HCT116 (cell line): Measurements from ENCODE around the gene C1orf52. TPM values are rescaled to one million over a fixed set of nuclear protein-coding genes. Genes with fewer than 3 reads are reported as not detected.

Experiments used
- ATAC-seq: fragments of 200-7000 bp; cut with Tn5 transposase; 2 replicates; pipeline ENCODE4 v1.9.1; 2020; ENCODE audit warnings: mild to moderate bottlenecking, moderate library complexity
- BruUV-seq: library from RNA; stranded (reverse); fragments of 400-500 nt; replicated peaks from 2 replicates; lab custom pipeline; 2021; lab: Mats Ljungman, UMichigan
- CTCF ChIA-PET: fragments of 300-600 bp; sonication (Branson Sonifier 250); formaldehyde crosslinking; loops from one replicate; lab custom pipeline; 2021; ENCODE audit warnings: antibody characterized with exemption; lab: Charles Lee
- POLR2A ChIA-PET: fragments of 300-600, 350-600 bp; sonication (Branson Sonifier 250); formaldehyde crosslinking; loops from one replicate; lab custom pipeline; 2021; ENCODE audit warnings: antibody characterized with exemption; lab: Charles Lee
- RAD21 ChIA-PET, 2 experiments: fragments of 300-600 bp; sonication (Branson Sonifier 250); formaldehyde crosslinking; loops; one replicate each; lab custom pipeline; 2023; ENCODE audit warnings: low total read pairs in 2 of 2; ENCODE audit not compliant: uncharacterized antibody in 2 of 2, unreplicated experiment in 2 of 2, low non-redundant PET in 1 of 2; lab: Charles Lee
- DNase-seq: peaks from one replicate; pipeline ENCODE4 v3.0.0-alpha.2; 2010; ENCODE audit warnings: low read depth, low spot score
- H2AFZ ChIP-seq: fragments of 200-600 bp; shearing (Covaris generic), sonication (generic); 2 replicates; pipeline ENCODE4 v1.6.1; 2017; ENCODE audit warnings: low read depth, mixed run types, mixed read lengths, antibody characterized with exemption, low read length; ENCODE audit not compliant: poor library complexity, severe bottlenecking
- H3K27ac ChIP-seq: 2 replicates; pipeline ENCODE4 v1.5.1; 2012; ENCODE audit warnings: low read depth, low read length
- H3K27me3 ChIP-seq: fragments of 200-600 bp; sonication (generic); 2 replicates; pipeline ENCODE4 v1.6.1; 2016; ENCODE audit warnings: mixed run types, low read length, mixed read lengths; ENCODE audit not compliant: insufficient read depth
- H3K36me3 ChIP-seq, 2 experiments: fragments of 200-500 bp in 1 of 2; fragments of 200-600 bp in 1 of 2; sonication (Bioruptor generic) in 1 of 2; sonication (generic) in 1 of 2; 2 replicates each; pipeline versions ENCODE4 v1.5.1 to v1.6.1; 2014 to 2016; ENCODE audit warnings: low read length in 2 of 2, inconsistent platforms in 1 of 2, mixed read lengths in 1 of 2, mixed run types in 1 of 2; ENCODE audit not compliant: insufficient read depth in 2 of 2, control insufficient read depth in 1 of 2
- H3K4me1 ChIP-seq, 2 experiments: fragments of 200-600 bp in 1 of 2; sonication (generic) in 1 of 2; 2 replicates each; pipeline versions ENCODE4 v1.5.1 to v1.6.1; 2012 to 2017; ENCODE audit warnings: low read length in 2 of 2, inconsistent platforms in 1 of 2, mild to moderate bottlenecking in 1 of 2, mixed read lengths in 1 of 2, mixed run types in 1 of 2, moderate library complexity in 1 of 2; ENCODE audit not compliant: insufficient read depth in 2 of 2, control insufficient read depth in 1 of 2
- H3K4me2 ChIP-seq: fragments of 200-600 bp; sonication (generic); 2 replicates; pipeline ENCODE4 v1.6.1; 2017; ENCODE audit warnings: mixed run types, low read length, mixed read lengths
- H3K4me3 ChIP-seq, 2 experiments: fragments of 200-600 bp in 1 of 2; sonication (generic) in 1 of 2; replicated peaks in 1 of 2; 2 replicates each; pipeline ENCODE4 v1.5.1; 2011 to 2016; ENCODE audit warnings: low read length in 2 of 2, control low read depth in 1 of 2, low read depth in 1 of 2, mild to moderate bottlenecking in 1 of 2, mixed read lengths in 1 of 2, mixed run types in 1 of 2
- H3K79me2 ChIP-seq: fragments of 200-600 bp; sonication (generic); 2 replicates; pipeline ENCODE4 v1.6.1; 2017; ENCODE audit warnings: mild to moderate bottlenecking, mixed run types, low read length, moderate library complexity, mixed read lengths; ENCODE audit not compliant: insufficient read depth
- H3K9ac ChIP-seq: fragments of 200-600 bp; sonication (generic); 2 replicates; pipeline ENCODE4 v1.6.1; 2016; ENCODE audit warnings: low read length, mixed read lengths
- H3K9me2 ChIP-seq: fragments of 200-600 bp; sonication (generic), shearing (Covaris generic); 2 replicates; pipeline ENCODE4 v1.6.1; 2017; ENCODE audit warnings: mixed run types, mild to moderate bottlenecking, moderate library complexity; ENCODE audit not compliant: insufficient read depth
- H3K9me3 ChIP-seq, 2 experiments: fragments of 200-500 bp in 1 of 2; fragments of 200-600 bp in 1 of 2; sonication (Bioruptor generic) in 1 of 2; sonication (generic) in 1 of 2; 2 replicates each; pipeline ENCODE4 v1.6.1; 2014 to 2017; ENCODE audit warnings: low read length in 2 of 2, mixed read lengths in 2 of 2, inconsistent platforms in 1 of 2, low read depth in 1 of 2, mild to moderate bottlenecking in 1 of 2, mixed run types in 1 of 2, moderate library complexity in 1 of 2; ENCODE audit not compliant: control insufficient read depth in 1 of 2, insufficient read depth in 1 of 2
- H4K20me1 ChIP-seq: fragments of 200-600 bp; sonication (generic), shearing (Covaris generic); 2 replicates; pipeline ENCODE4 v1.6.1; 2017; ENCODE audit warnings: mixed run types, mild to moderate bottlenecking, moderate library complexity; ENCODE audit not compliant: insufficient read depth
- CBX3 ChIP-seq: IDR thresholded peaks from 2 replicates; pipeline ENCODE4 v1.6.1; 2012; ENCODE audit warnings: low read depth
- CEBPB ChIP-seq: IDR thresholded peaks from 2 replicates; pipeline ENCODE4 v1.6.1; 2012; ENCODE audit warnings: low read depth
- ELF1 ChIP-seq: IDR thresholded peaks from 2 replicates; pipeline ENCODE4 v1.6.1; 2012; ENCODE audit warnings: low read depth, borderline replicate concordance
- EZH2 ChIP-seq: fragments of 200-600 bp; sonication (generic); IDR thresholded peaks from 2 replicates; pipeline ENCODE4 v1.6.1; 2017; ENCODE audit warnings: antibody characterized with exemption, mixed run types
- FOSL1 ChIP-seq: IDR thresholded peaks from 2 replicates; pipeline ENCODE4 v1.6.1; 2012; ENCODE audit warnings: low read depth
- JUND ChIP-seq: IDR thresholded peaks from 2 replicates; pipeline ENCODE4 v1.6.1; 2012
- POLR2A ChIP-seq: IDR thresholded peaks from 2 replicates; pipeline ENCODE4 v1.7.0; 2011; ENCODE audit warnings: borderline replicate concordance; ENCODE audit not compliant: insufficient read depth, insufficient read length; ENCODE audit errors: extremely low read depth
- RAD21 ChIP-seq: IDR thresholded peaks from 2 replicates; pipeline ENCODE4 v1.6.1; 2012; ENCODE audit warnings: low read depth, mild to moderate bottlenecking
- SIN3A ChIP-seq: IDR thresholded peaks from 2 replicates; pipeline ENCODE4 v1.6.1; 2012; ENCODE audit warnings: low read depth
- SRF ChIP-seq: IDR thresholded peaks from 2 replicates; pipeline ENCODE4 v1.6.1; 2012; ENCODE audit warnings: low read depth
- TCF7L2 ChIP-seq: IDR thresholded peaks from 2 replicates; pipeline ENCODE4 v1.7.0; 2011; ENCODE audit warnings: borderline replicate concordance, inconsistent platforms; ENCODE audit not compliant: insufficient read depth, insufficient read length; ENCODE audit errors: extremely low read depth
- YY1 ChIP-seq: IDR thresholded peaks from 2 replicates; pipeline ENCODE4 v1.6.1; 2011; ENCODE audit warnings: low read length, low read depth, moderate library complexity, mild to moderate bottlenecking; ENCODE audit not compliant: insufficient replicate concordance; ENCODE audit errors: extremely low read depth
- ZFX ChIP-seq: fragments of 450-650 bp; IDR thresholded peaks from 2 replicates; pipeline ENCODE4 v1.6.1; 2017
- ZNF274 ChIP-seq: fragments of 200-500 bp; sonication (Bioruptor generic); IDR thresholded peaks from 2 replicates; pipeline ENCODE4 v1.6.1; 2014; ENCODE audit warnings: mild to moderate bottlenecking, low read depth, low read length, inconsistent platforms
- intact Hi-C: fragments of 100-400 bp; cut with micrococcal nuclease; formaldehyde crosslinking; loops from 2 replicates; pipeline ENCODE4 v1.10.0; 2022
- total RNA-seq: library from RNA; stranded (reverse); gene quantifications from one replicate; pipeline ENCODE4 v1.2.1, GENCODE V29; 2021; ENCODE audit not compliant: unreplicated experiment
- TF ChIP-seq, protein P1 (sequence below): IDR thresholded peaks from 2 replicates; pipeline ENCODE4 v1.6.1; 2012
- TF ChIP-seq, protein P2 (sequence below), 3 experiments: fragments of 200-600 bp in 1 of 3; sonication (generic) in 1 of 3; IDR thresholded peaks in 2 of 3; conservative IDR thresholded peaks in 1 of 3; 2 replicates each; pipeline ENCODE4 v1.5.1; 2012 to 2017; ENCODE audit warnings: low read depth in 2 of 3, low read length in 2 of 3, antibody characterized with exemption in 1 of 3, borderline replicate concordance in 1 of 3, control low read depth in 1 of 3, mild to moderate bottlenecking in 1 of 3, mixed read lengths in 1 of 3, mixed run types in 1 of 3, moderate library complexity in 1 of 3; ENCODE audit not compliant: insufficient read depth in 1 of 3
- TF ChIP-seq, protein P3 (sequence below): IDR thresholded peaks from 2 replicates; pipeline ENCODE4 v1.6.1; 2012

The C1orf52 gene
- total RNA-seq, 1 experiment from 2014 or later = 23.3 TPM

DNA sequence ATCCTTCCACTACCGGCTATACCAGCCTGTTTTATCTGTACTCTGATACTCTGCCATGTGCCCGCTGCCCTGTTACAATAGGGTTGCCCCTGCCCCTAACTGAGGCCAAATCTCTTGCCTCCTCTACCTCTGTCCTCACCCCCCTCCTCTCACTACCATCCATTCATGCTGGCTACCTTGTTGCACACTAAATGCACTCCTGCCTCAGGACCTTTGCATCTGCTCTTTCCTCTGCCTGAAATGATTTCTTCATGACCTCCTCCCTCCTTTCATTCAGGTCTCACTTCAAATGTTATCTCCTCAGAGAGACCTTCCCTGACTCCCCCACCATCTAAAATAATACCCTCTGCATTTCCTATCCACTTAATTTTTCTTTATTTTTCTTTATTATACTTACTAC lies 51.0 kb downstream of the C1orf52 start:
- Histone ChIP-seq H3K79me2 (no peaks in the 10 kb centered on the region), H4K20me1 (no peaks in the 10 kb centered on the region), H3K9me3 (no peaks in the 10 kb centered on the region), H3K4me2 (no peak overlapping the region), H3K27me3 (no peaks in the 10 kb centered on the region), H2AFZ (no peak overlapping the region), H3K4me3 (no peak overlapping the region), H3K4me1 (no peaks in the 10 kb centered on the region), H3K36me3 (no peaks in the 10 kb centered on the region), H3K9ac (no peak overlapping the region), H3K9me2 (no peaks in the 10 kb centered on the region), H3K27ac (no peak overlapping the region)
- DNase-seq (no peak), ATAC-seq (no peak)
- no peak for TF ChIP-seq RAD21
- TF ChIP-seq ZFX = no peak
- TF ChIP-seq EZH2 = no peak
- TF ChIP-seq, protein P1, sequence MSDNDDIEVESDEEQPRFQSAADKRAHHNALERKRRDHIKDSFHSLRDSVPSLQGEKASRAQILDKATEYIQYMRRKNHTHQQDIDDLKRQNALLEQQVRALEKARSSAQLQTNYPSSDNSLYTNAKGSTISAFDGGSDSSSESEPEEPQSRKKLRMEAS = no peak
- TF ChIP-seq TCF7L2 = no peak
- TF ChIP-seq ZNF274 = no peak
- TF ChIP-seq CBX3 = no peak
- POLR2A ChIA-PET = no interaction called here
- CTCF ChIA-PET = no interaction called here
- RAD21 ChIA-PET = no interaction called here
- no TSS peak for BruUV-seq
- intact Hi-C loops = no loop called here

DNA sequence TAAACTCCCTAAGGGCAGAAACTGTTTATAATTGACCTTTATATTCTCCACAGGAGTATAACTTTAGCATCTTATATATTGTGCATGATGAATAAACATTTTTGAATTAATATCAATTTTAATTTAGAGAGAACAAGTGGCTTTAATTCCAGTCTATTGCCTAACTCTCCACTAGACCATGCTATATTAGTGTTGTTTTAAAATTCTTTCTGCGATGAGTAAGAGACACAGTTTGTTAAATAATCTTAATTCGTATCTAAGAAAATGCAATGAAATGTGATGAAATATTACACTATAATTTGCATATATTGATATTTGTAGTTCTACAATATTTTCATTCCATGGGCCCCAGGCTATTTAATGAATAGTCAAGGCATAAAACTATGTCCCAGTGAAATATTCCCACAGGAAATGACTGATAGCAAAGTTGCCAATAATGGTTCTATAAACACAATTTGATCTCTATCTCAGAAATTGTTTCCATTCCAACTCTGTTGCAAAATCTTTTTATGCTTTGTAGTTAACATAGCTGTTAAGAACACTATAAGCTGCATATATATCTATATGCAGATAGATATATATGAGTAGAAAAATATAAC lies 55.8 kb downstream of the C1orf52 start:
- H3K9ac ChIP-seq = no peak overlapping the region
- ChIA-PET RAD21 (no interaction called here), CTCF (no interaction called here), POLR2A (no interaction called here)
- no peak overlapping the region for H2AFZ ChIP-seq
- DNase-seq (no peak), ATAC-seq (no peak)
- no peaks in the 10 kb centered on the region for H3K9me2 ChIP-seq
- intact Hi-C loops = loop anchor here (2.0 kb wide), 1 partner anchor 19 kb away; no protein-coding TSS in a partner anchor
- no peak overlapping the region for H3K4me3 ChIP-seq
- no TSS peak for BruUV-seq
- H3K4me1 ChIP-seq = peaks cover 6 to 16% of the 10 kb centered on the region in 2 experiments
- H3K4me2 ChIP-seq = no peak overlapping the region
- no peaks in the 10 kb centered on the region for H3K36me3 ChIP-seq
- H3K79me2 ChIP-seq = no peaks in the 10 kb centered on the region; the same call in 1 of the 2 replicates
- H3K9me3 ChIP-seq = no peaks in the 10 kb centered on the region
- H4K20me1 ChIP-seq = no peaks in the 10 kb centered on the region
- no peaks in the 10 kb centered on the region for H3K27me3 ChIP-seq
- H3K27ac ChIP-seq = no peak overlapping the region
- TF ChIP-seq FOSL1 (no peak), EZH2 (no peak), SIN3A (no peak), POLR2A (no peak), JUND (no peak), ELF1 (no peak), CEBPB (no peak), RAD21 (no peak), YY1 (no peak), ZFX (no peak), CBX3 (no peak), ZNF274 (no peak), SRF (no peak)
- TF ChIP-seq, protein P2, sequence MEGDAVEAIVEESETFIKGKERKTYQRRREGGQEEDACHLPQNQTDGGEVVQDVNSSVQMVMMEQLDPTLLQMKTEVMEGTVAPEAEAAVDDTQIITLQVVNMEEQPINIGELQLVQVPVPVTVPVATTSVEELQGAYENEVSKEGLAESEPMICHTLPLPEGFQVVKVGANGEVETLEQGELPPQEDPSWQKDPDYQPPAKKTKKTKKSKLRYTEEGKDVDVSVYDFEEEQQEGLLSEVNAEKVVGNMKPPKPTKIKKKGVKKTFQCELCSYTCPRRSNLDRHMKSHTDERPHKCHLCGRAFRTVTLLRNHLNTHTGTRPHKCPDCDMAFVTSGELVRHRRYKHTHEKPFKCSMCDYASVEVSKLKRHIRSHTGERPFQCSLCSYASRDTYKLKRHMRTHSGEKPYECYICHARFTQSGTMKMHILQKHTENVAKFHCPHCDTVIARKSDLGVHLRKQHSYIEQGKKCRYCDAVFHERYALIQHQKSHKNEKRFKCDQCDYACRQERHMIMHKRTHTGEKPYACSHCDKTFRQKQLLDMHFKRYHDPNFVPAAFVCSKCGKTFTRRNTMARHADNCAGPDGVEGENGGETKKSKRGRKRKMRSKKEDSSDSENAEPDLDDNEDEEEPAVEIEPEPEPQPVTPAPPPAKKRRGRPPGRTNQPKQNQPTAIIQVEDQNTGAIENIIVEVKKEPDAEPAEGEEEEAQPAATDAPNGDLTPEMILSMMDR (IDR thresholded peaks at IDR 0.05 in 2 of 3, conservative IDR thresholded peaks at IDR 0.05 in 1 of 3; ENCODE audit: borderline replicate concordance in 1 of 3, insufficient read depth in 1 of 3, low read depth in 2 of 3, low read length in 2 of 3) = no peak
- TF ChIP-seq, protein P3, sequence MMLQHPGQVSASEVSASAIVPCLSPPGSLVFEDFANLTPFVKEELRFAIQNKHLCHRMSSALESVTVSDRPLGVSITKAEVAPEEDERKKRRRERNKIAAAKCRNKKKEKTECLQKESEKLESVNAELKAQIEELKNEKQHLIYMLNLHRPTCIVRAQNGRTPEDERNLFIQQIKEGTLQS = no peak
